Panc1 (cell line): Measurements from ENCODE around the gene F11R. TPM values are rescaled to one million over a fixed set of nuclear protein-coding genes. Genes with fewer than 3 reads are reported as not detected.

ENCODE experiments used
- ATAC-seq: fragments of 200-7000 bp; cut with Tn5 transposase; 2 replicates; pipeline ENCODE4 v1.9.1; 2020; ENCODE audit warnings: mild to moderate bottlenecking, moderate library complexity
- BruUV-seq: library from RNA; stranded (reverse); fragments of 400-500 nt; replicated peaks from 2 replicates; lab custom pipeline; 2021; lab: Mats Ljungman, UMichigan
- CTCF ChIA-PET: fragments of 300-600 bp; sonication (Branson Sonifier 250); formaldehyde crosslinking; loops from one replicate; lab custom pipeline; 2022; ENCODE audit warnings: antibody characterized with exemption; lab: Charles Lee
- POLR2A ChIA-PET: fragments of 300-600 bp; sonication (Branson Sonifier 250); formaldehyde crosslinking; loops from one replicate; lab custom pipeline; 2022; ENCODE audit warnings: antibody characterized with exemption; lab: Charles Lee
- DNase-seq: peaks from one replicate; pipeline ENCODE4 v3.0.0-alpha.2; 2010; ENCODE audit warnings: low read depth, low spot score
- H3K27ac ChIP-seq: 2 replicates; pipeline ENCODE4 v1.5.1; 2011; ENCODE audit warnings: mild to moderate bottlenecking, low read length, inconsistent platforms
- H3K27me3 ChIP-seq: fragments of 200-500 bp; sonication (Bioruptor generic); 2 replicates; pipeline ENCODE4 v1.6.0; 2014; ENCODE audit warnings: low read length, inconsistent platforms; ENCODE audit not compliant: control insufficient read depth, insufficient read depth
- H3K36me3 ChIP-seq: fragments of 200-500 bp; sonication (Bioruptor generic); 2 replicates; pipeline ENCODE4 v1.5.1; 2014; ENCODE audit warnings: inconsistent platforms, mild to moderate bottlenecking, low read length, moderate library complexity; ENCODE audit not compliant: control insufficient read depth, insufficient read depth
- H3K4me1 ChIP-seq: 2 replicates; pipeline ENCODE4 v1.5.1; 2011; ENCODE audit warnings: inconsistent platforms, mild to moderate bottlenecking, low read length, moderate library complexity; ENCODE audit not compliant: control insufficient read depth, insufficient read depth
- H3K4me3 ChIP-seq, 2 experiments: 2 replicates each; pipeline ENCODE4 v1.5.1; 2011 to 2012; ENCODE audit warnings: low read depth in 2 of 2, low read length in 2 of 2, mild to moderate bottlenecking in 2 of 2, inconsistent platforms in 1 of 2, moderate library complexity in 1 of 2
- H3K9me3 ChIP-seq: fragments of 200-500 bp; sonication (Bioruptor generic); 2 replicates; pipeline ENCODE4 v1.5.1; 2014; ENCODE audit warnings: low read depth, mild to moderate bottlenecking, inconsistent platforms, low read length, moderate library complexity; ENCODE audit not compliant: control insufficient read depth, insufficient read depth
- CTCF ChIP-seq: fragments of 450-650 bp; IDR thresholded peaks from 2 replicates; pipeline ENCODE4 v1.5.1; 2017; ENCODE audit warnings: mild to moderate bottlenecking
- POLR2AphosphoS5 ChIP-seq: IDR thresholded peaks from 2 replicates; pipeline ENCODE4 v1.6.1; 2012; ENCODE audit warnings: mild to moderate bottlenecking, low read depth, low read length, moderate library complexity
- REST ChIP-seq, 2 experiments: IDR thresholded peaks; 2 replicates each; pipeline ENCODE4 v1.6.1; 2011 to 2012; ENCODE audit warnings: low read depth in 2 of 2, control low read depth in 1 of 2, low read length in 1 of 2, mild to moderate bottlenecking in 1 of 2, moderate library complexity in 1 of 2; ENCODE audit not compliant: insufficient read depth in 1 of 2
- SIN3A ChIP-seq: IDR thresholded peaks from 2 replicates; pipeline ENCODE4 v1.6.1; 2012; ENCODE audit warnings: low read depth, mild to moderate bottlenecking, low read length, moderate library complexity, borderline replicate concordance; ENCODE audit not compliant: insufficient read depth
- TCF7L2 ChIP-seq: IDR thresholded peaks from 2 replicates; pipeline ENCODE4 v1.6.1; 2011; ENCODE audit warnings: mild to moderate bottlenecking, low read depth, low read length, inconsistent platforms
- in situ Hi-C: cut with HindIII; loops from 2 replicates; pipeline ENCODE4 v1.10.0; 2016; ENCODE audit warnings: low sequenced_read_pairs, low pct_unique_long_range_greater_than_20kb
- intact Hi-C: fragments of 100-400 bp; cut with micrococcal nuclease; formaldehyde crosslinking; loops from one replicate; pipeline ENCODE4 v1.10.0; 2022; ENCODE audit not compliant: unreplicated experiment
- total RNA-seq: library from RNA; stranded (reverse); gene quantifications from one replicate; pipeline ENCODE4 v1.2.1, GENCODE V29; 2021; ENCODE audit not compliant: unreplicated experiment

The F11R gene
- total RNA-seq, 1 experiment from 2014 or later: 63.0 TPM

- peak overlapping the region; percentile 70 for H3K27ac ChIP-seq
- peaks cover 11% of the 10 kb centered on the region for H3K4me1 ChIP-seq
- BruUV-seq: no TSS peak
- TF ChIP-seq TCF7L2: no peak
- no peak for TF ChIP-seq SIN3A
- TF ChIP-seq CTCF: no peak
- no peak for TF ChIP-seq REST (IDR thresholded peaks at IDR 0.05; ENCODE audit: insufficient read depth in 1 of 2, low read depth in 2 of 2, low read length in 1 of 2)
- TF ChIP-seq POLR2AphosphoS5: no peak
- intact Hi-C loops: no loop called here
- DNase-seq: no peak
- no peaks in the 10 kb centered on the region for H3K27me3 ChIP-seq
- peak overlapping the region; percentile 68 to 84 for H3K4me3 ChIP-seq
- ChIA-PET CTCF (no interaction called here), POLR2A (no interaction called here)
- no peaks in the 10 kb centered on the region for H3K9me3 ChIP-seq
- in situ Hi-C loops: no loop called here
- ATAC-seq: no peak
- H3K36me3 ChIP-seq: peaks cover 9% of the 10 kb centered on the region
These were observed 18.2 kb upstream of the F11R start for GRCh38 chr1:161039154-161039545.

GRCh38 chr1:161038523-161039153 lies 17.7 kb upstream of the F11R start, which contains the start of gene TSTD1:
TSTD1 (minus strand) TSS chr1:161038964; CDS start chr1:161038889, 75 bp downstream.
- ChIA-PET CTCF (interaction anchor here (1.0 kb wide), 1 partner anchor 18 kb away, joined by 7 read pairs; the partner anchor contains the start of gene F11R), POLR2A (no interaction called here)
- H3K27me3 ChIP-seq: no peaks in the 10 kb centered on the region
- intact Hi-C loops: no loop called here
- peaks cover 12% of the 10 kb centered on the region for H3K4me1 ChIP-seq
- no TSS peak for BruUV-seq
- in situ Hi-C loops: no loop called here
- H3K27ac ChIP-seq: peak within 1 kb of the TSS; percentile 70
- DNase-seq (no peak), ATAC-seq (peak; percentile 92)
- peaks cover 9% of the 10 kb centered on the region for H3K36me3 ChIP-seq
- peak within 1 kb of the TSS; percentile 68 to 84 for H3K4me3 ChIP-seq
- no peaks in the 10 kb centered on the region for H3K9me3 ChIP-seq
- TF ChIP-seq CTCF: no peak
- peak; percentile 84 for TF ChIP-seq POLR2AphosphoS5
- TF ChIP-seq SIN3A: 0 out of 2 replicates have a peak, but pooled peaks have one; percentile 27
